Thymus (tissue), 2 donors: ENCODE results near the gene MALT1. TPM values are rescaled to one million over a fixed set of nuclear protein-coding genes. Genes with fewer than 3 reads are reported as not detected.

Source experiments
- polyA plus RNA-seq: library from polyadenylated mRNA; stranded (reverse); fragments of 200-250 nt; gene quantifications from one replicate; pipeline ENCODE4 v1.2.3, GENCODE V29; 2013
- total RNA-seq: library from RNA; stranded (reverse); fragments of 120-200 nt; gene quantifications from one replicate; pipeline ENCODE4 v1.2.4, GENCODE V29; 2013
- donor health status: healthy.

MALT1 gene
- total and polyA plus RNA-seq, 2 donors: 35.2 to 40.0 TPM

Other genes starting within 250 kb of the MALT1 start
- 20.7 TPM for gene ALPK2, start 42.4 kb upstream of the MALT1 start, total RNA-seq
- 10.5 TPM for gene ALPK2, start 42.4 kb upstream of the MALT1 start, polyA plus RNA-seq
- gene ZNF532, start 193.4 kb downstream of the MALT1 start, total RNA-seq: 11.6 TPM
- 11.9 TPM for gene ZNF532, start 193.4 kb downstream of the MALT1 start, polyA plus RNA-seq